Putamen (tissue), 1 donor: ENCODE results near the gene PIEZO1.
A peak's percentile ranks its signal among the peaks of the same experiment; 100 is the strongest.
"Not testable (repeated sequence)": the region's sequence is repeated elsewhere in the genome, so short reads cannot be mapped to it uniquely, and the experiment has no call there.

Experiments used
- DNase-seq: peaks from one replicate; pipeline ENCODE4 v3.0.0-alpha.2; 2016; ENCODE audit warnings: low spot score

PIEZO1 gene

GRCh38 chr16:88805340-88805715 is 20.3 kb upstream of the PIEZO1 start:
- no peak for DNase-seq

GRCh38 chr16:88804552-88805339 is 19.7 kb upstream of the PIEZO1 start:
- no peak for DNase-seq

GRCh38 chr16:88804173-88804551 is 19.1 kb upstream of the PIEZO1 start:
- no peak for DNase-seq

- DNase-seq: peak; percentile 82
These were observed 18.4 kb upstream of the PIEZO1 start, which contains the start of gene CDT1 for GRCh38 chr16:88803264-88803987. Gene CDT1 (plus strand): TSS chr16:88803789. CDS start chr16:88803832, 43 bp downstream.

GRCh38 chr16:88800277-88800592 is 15.2 kb upstream of the PIEZO1 start:
- DNase-seq: no peak

GRCh38 chr16:88799569-88800276 is 14.7 kb upstream of the PIEZO1 start:
- DNase-seq: no peak

- no peak for DNase-seq
These were observed 13.9 kb upstream of the PIEZO1 start for GRCh38 chr16:88798772-88799455.

GRCh38 chr16:88798073-88798472 is 13.1 kb upstream of the PIEZO1 start:
- DNase-seq: no peak

- DNase-seq: no peak
These were observed 11.3 kb upstream of the PIEZO1 start for GRCh38 chr16:88796278-88796677.

GRCh38 chr16:88793251-88793954 is 8.4 kb upstream of the PIEZO1 start:
- DNase-seq: no peak

- no peak for DNase-seq
These were observed 7.7 kb upstream of the PIEZO1 start for GRCh38 chr16:88792668-88793250.

- no peak for DNase-seq
These were observed 7.1 kb upstream of the PIEZO1 start for GRCh38 chr16:88792078-88792550.

GRCh38 chr16:88790312-88791211 is 5.5 kb upstream of the PIEZO1 start:
- DNase-seq: no peak

GRCh38 chr16:88789594-88789993 is 4.6 kb upstream of the PIEZO1 start:
- DNase-seq: no peak

GRCh38 chr16:88788749-88789148 is 3.7 kb upstream of the PIEZO1 start:
- not testable (repeated sequence) for DNase-seq

- DNase-seq: no peak
These were observed 2.7 kb upstream of the PIEZO1 start for GRCh38 chr16:88787579-88788314.

GRCh38 chr16:88784856-88785105 is 239 bp downstream of the PIEZO1 start:
- no peak for DNase-seq

GRCh38 chr16:88784074-88784855 is 755 bp downstream of the PIEZO1 start:
- DNase-seq: no peak
